Bronchial epithelial cell (primary cell): ENCODE results near the gene GNL1. TPM values are rescaled to one million over a fixed set of nuclear protein-coding genes. Genes with fewer than 3 reads are reported as not detected.
A peak's percentile ranks its signal among the peaks of the same experiment; 100 is the strongest.

ENCODE experiments used
- DNase-seq: peaks from one replicate; pipeline ENCODE4 v3.0.0-alpha.2; 2010; ENCODE audit warnings: low read depth
- FAIRE-seq: peaks from 2 replicates; lab custom pipeline; 2011; peaks lifted over from hg19 to GRCh38; lab: Jason Lieb, UNC
- H3K27me3 ChIP-seq: 2 replicates; pipeline ENCODE4 v1.5.1; 2011; ENCODE audit warnings: low read length; ENCODE audit not compliant: control insufficient read depth, insufficient read depth
- H3K36me3 ChIP-seq: 2 replicates; pipeline ENCODE4 v1.5.1; 2011; ENCODE audit warnings: low read length; ENCODE audit not compliant: control insufficient read depth, insufficient read depth
- H3K4me3 ChIP-seq: 2 replicates; pipeline ENCODE4 v1.5.1; 2011; ENCODE audit warnings: mild to moderate bottlenecking, low read depth, low read length, control low read depth
- total RNA-seq: library from RNA; depleted of rRNA; stranded (reverse); fragments of >200 nt; gene quantifications from 2 replicates; pipeline ENCODE4 v1.2.1, GENCODE V29; 2014
- TF ChIP-seq, protein P1 (sequence below): IDR thresholded peaks from 2 replicates; pipeline ENCODE4 v1.5.1; 2011; ENCODE audit warnings: mild to moderate bottlenecking, moderate library complexity, low read length, control low read depth, inconsistent platforms; ENCODE audit not compliant: insufficient read depth, severe bottlenecking

GNL1 gene
- total RNA-seq, 1 donor from 2014 or later = 21.9 TPM

DNA sequence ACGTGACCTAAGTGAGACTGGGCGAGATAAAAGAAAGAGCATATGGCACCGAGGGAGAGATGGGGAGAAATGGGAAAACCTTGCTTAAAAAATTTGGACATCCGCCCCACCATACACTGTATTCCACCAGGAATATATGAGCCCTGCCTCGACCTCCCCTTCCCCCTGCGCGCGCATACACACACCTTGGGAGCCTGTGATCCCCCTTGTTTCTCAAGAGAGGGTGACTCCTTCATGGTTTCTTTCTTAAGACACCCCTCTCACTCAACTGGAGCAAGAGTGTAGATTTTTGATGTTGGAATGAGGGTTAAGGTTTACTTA lies 15.4 kb upstream of the GNL1 start:
- no peaks in the 10 kb centered on the region for H3K36me3 ChIP-seq
- no peak for DNase-seq
- TF ChIP-seq, protein P1, sequence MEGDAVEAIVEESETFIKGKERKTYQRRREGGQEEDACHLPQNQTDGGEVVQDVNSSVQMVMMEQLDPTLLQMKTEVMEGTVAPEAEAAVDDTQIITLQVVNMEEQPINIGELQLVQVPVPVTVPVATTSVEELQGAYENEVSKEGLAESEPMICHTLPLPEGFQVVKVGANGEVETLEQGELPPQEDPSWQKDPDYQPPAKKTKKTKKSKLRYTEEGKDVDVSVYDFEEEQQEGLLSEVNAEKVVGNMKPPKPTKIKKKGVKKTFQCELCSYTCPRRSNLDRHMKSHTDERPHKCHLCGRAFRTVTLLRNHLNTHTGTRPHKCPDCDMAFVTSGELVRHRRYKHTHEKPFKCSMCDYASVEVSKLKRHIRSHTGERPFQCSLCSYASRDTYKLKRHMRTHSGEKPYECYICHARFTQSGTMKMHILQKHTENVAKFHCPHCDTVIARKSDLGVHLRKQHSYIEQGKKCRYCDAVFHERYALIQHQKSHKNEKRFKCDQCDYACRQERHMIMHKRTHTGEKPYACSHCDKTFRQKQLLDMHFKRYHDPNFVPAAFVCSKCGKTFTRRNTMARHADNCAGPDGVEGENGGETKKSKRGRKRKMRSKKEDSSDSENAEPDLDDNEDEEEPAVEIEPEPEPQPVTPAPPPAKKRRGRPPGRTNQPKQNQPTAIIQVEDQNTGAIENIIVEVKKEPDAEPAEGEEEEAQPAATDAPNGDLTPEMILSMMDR = no peak
- no peaks in the 10 kb centered on the region for H3K27me3 ChIP-seq
- H3K4me3 ChIP-seq = peak overlapping the region; percentile 90
- FAIRE-seq = no peak

DNA sequence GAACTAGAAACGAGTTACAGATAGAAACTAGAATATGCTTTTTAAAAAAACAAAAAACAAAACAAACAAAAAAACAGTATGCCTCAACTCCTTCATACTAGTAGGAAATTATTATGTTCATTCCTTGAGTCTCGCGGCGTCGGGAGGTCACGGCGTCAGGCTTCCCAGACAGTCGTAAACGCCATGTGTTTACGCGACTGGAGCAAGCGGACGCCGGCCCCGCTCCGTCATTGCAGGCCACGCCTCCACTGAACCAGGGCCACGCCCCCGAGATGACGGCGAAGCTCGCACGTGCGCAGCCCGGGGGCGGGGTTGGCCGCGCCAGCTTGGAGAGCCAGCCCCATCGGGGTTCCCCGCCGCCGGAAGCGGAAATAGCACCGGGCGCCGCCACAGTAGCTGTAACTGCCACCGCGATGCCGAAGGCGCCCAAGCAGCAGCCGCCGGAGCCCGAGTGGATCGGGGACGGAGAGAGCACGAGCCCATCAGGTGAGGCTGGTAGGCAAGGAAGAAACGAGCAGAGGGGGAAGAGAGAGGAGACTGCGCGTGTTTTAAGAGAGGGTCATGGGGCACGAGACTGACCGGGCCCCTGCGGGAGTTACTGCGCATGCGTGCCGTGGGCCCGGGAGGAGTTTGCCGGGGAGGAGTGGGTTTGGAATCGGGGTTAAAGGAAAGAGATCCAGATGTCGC lies 14.9 kb upstream of the GNL1 start, which contains the start of gene ABCF1:
Gene ABCF1, plus strand, starts transcription at position 368 of the 687 bp plus-strand sequence. Its CDS starts 46 bp downstream, at position 414.
- Histone ChIP-seq H3K36me3 (no peaks in the 10 kb centered on the region), H3K27me3 (no peaks in the 10 kb centered on the region), H3K4me3 (peak within 1 kb of the TSS; percentile 90)
- FAIRE-seq (no peak), DNase-seq (peak; percentile 90)
- TF ChIP-seq, protein P1 = no peak

GRCh38 chr6:30570740-30571074 lies 14.4 kb upstream of the GNL1 start:
- FAIRE-seq (no peak), DNase-seq (no peak)
- H3K4me3 ChIP-seq = peak overlapping the region; percentile 90
- no peaks in the 10 kb centered on the region for H3K27me3 ChIP-seq
- TF ChIP-seq, protein P1 = no peak
- no peaks in the 10 kb centered on the region for H3K36me3 ChIP-seq

- TF ChIP-seq, protein P1 = no peak
- H3K36me3 ChIP-seq = no peaks in the 10 kb centered on the region
- no peaks in the 10 kb centered on the region for H3K27me3 ChIP-seq
- FAIRE-seq = no peak
- no peak for DNase-seq
- H3K4me3 ChIP-seq = peak overlapping the region; percentile 90
Measured at GRCh38 chr6:30570263-30570662, 14.0 kb upstream of the GNL1 start.

GRCh38 chr6:30568245-30568644 lies 12.0 kb upstream of the GNL1 start:
- FAIRE-seq (no peak), DNase-seq (no peak)
- Histone ChIP-seq H3K27me3 (no peaks in the 10 kb centered on the region), H3K4me3 (no peak overlapping the region), H3K36me3 (no peaks in the 10 kb centered on the region)
- TF ChIP-seq, protein P1 = no peak

DNA sequence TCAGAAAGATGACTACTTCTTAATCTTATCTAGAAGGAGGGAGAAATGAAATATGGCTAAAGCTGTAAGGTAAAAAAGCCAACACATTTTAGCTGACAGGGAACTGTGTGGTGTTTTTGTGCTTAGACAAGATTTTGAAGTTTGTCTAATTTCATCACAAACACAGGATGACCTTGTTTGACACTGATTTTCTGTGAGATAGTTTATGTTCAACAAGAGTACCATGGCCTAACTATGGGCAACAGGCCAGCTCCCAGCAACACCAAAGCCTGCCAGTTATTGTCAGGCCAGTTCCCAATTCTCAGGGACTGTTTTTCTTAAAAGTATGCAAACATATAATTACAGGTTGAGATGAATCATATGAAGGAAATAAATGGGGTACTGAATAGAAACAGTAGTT lies 9.5 kb upstream of the GNL1 start:
- Histone ChIP-seq H3K36me3 (peaks cover 7% of the 10 kb centered on the region), H3K4me3 (no peak overlapping the region), H3K27me3 (no peaks in the 10 kb centered on the region)
- DNase-seq = no peak
- TF ChIP-seq, protein P1 = no peak
- no peak for FAIRE-seq
